Activated naive CD4-positive, alpha-beta T cell treated with Interleukin-2 at 50 U/mL for 16 hours (primary cell): Measurements from ENCODE around the gene RAPGEF4.
A peak's percentile ranks its signal among the peaks of the same experiment; 100 is the strongest.

Source experiments
- DNase-seq: peaks from one replicate; pipeline ENCODE4 v3.0.0-alpha.2; 2020

RAPGEF4 gene

GRCh38 chr2:172735582-172736423, at the start of gene RAPGEF4:
RAPGEF4 (plus strand) TSS chr2:172735845; CDS start chr2:172735984, 139 bp downstream.
- no peak for DNase-seq

- peak; percentile 25 for DNase-seq
These were observed 42.6 kb upstream of the RAPGEF4 start for GRCh38 chr2:172693037-172693436.

GRCh38 chr2:172693529-172694455, 41.9 kb upstream of the RAPGEF4 start:
- no peak for DNase-seq

- DNase-seq, result no peak
These were observed 38.3 kb upstream of the RAPGEF4 start for GRCh38 chr2:172697296-172697695.

DNA sequence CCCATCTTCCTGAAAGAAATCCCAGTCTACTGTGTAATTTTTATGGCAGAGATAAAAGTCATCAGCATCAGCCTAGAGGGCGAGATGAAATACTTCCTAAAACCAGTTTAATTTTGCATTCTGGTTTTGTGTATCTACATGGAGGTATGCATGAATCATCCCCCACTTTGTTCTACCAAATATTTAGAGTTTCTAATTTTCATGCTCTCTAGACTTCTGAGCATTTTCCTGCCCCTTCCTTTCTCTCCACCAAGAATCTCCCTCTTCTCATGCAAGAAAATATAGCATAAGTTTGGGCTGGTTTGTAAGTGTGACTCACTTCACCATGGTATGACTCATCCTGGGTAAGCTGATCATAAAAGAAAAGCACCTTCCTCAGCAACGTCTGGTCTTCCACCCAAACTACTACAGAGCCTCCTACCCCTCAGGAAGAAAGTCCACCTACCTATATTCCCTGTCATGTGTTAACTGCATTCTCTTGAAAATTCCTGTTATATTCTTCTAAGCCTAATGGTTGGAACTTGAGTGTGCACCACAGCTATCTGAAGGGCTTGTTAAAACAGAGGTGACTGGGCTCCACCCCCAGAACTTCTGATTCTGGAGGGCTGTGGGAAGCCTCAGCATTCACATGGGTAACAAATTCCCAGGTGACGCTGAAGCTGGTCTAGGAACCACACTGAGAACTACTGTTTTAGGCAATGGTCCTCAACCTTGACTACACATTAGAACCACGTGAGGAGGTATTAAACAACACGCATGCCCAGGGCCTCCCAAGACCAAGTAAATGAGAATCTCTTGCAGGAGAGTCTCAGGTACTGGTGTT, 37.4 kb upstream of the RAPGEF4 start:
- DNase-seq, result peak; percentile 2

DNA sequence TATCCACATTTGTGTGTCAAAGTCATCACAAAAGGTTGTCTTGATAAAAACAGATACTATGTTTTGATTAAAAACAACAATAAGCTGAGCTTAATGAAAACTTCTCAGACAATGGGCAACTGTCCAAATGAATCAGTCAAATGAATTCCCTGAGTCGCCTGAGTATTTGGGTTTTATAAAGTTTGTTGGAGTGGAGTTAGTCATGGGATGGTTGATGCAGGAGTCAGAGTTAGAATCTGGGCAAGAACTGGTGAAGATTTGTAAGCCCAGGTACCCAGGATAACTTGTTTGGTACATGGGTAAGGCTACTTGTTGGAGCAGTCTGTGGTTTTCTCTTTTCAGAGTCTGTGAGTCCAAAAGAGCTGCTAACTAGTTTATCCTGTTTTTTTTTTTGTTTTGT, 34.4 kb upstream of the RAPGEF4 start:
- no peak for DNase-seq

DNA sequence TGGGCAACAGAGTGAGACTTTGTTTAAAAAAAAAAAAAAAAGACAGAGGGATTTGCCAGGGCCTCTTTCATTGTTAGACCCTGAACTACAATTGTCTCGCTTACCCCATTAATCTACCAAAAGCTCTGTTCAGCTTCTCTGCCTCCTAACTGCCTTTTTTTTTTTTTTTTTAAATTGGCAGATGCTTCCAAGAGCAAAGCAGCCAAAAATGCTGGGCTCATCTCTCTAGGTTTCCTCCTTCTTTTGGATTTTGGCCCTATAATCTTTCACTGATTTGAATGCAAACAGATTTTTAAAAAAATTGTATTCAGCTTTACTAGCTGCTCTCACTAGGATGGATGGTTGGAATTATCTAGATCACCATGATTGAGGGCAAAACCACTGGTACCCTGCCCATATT, 33.2 kb upstream of the RAPGEF4 start:
- no peak for DNase-seq

DNA sequence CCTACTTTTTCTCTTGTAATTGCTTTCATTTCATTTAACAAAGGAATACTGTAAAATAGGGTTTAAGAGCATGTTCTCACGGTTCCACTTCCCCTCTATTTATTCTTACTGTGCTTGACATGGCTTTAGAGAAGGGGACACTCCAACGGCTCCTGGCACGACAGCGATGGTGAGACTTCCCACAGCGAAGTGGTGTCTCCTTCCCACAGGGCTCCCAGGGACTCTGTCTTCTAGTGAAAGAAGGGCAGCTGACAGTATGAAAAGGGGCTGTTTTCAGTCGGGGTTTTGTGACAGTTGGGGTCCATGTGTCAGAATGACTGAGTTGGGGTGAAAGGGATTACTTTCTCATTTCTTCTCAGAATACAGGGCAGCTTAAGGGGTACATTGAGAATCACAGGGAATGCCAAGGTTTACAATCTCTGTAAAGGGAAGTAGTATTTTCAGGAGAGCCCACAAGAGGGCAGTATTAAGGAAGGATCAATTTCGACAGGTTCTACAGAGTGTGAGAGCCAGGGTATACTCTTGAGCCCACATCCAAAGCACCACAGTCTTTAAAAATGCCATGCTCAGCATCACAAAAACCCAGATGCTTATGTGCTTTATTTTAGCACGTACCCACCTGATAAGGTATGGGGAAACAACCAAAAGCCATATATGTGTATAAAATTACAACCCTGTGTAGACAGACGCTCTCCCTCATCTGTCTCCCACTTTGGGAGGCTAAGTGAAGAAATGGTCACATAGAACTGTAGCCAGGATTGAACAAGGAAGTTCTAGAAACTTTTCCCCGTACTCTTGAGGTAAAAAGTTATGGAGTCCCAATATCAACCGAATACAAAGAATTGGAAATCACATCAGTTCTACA, 31.3 kb upstream of the RAPGEF4 start:
- no peak for DNase-seq

DNA sequence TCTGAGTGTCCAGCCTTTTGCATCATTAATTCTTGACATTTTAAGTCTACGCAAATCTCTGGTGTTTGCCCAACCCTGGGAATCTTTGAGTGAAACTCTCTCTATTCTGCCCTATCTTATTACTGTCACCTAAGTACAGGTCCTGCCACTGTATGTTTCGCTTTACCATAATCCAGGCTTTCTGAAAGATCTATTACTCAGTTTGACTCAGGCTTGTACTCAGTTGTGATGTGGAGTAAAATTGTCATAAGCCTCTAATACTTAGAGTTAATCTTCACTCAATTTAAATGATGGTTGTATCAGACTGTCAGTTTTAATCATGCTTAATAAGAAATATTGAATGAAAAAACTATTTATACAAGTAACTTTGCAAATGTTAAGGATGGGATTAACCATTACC, 30.3 kb upstream of the RAPGEF4 start:
- no peak for DNase-seq

GRCh38 chr2:172708247-172708646, 27.4 kb upstream of the RAPGEF4 start:
- DNase-seq, result no peak

DNA sequence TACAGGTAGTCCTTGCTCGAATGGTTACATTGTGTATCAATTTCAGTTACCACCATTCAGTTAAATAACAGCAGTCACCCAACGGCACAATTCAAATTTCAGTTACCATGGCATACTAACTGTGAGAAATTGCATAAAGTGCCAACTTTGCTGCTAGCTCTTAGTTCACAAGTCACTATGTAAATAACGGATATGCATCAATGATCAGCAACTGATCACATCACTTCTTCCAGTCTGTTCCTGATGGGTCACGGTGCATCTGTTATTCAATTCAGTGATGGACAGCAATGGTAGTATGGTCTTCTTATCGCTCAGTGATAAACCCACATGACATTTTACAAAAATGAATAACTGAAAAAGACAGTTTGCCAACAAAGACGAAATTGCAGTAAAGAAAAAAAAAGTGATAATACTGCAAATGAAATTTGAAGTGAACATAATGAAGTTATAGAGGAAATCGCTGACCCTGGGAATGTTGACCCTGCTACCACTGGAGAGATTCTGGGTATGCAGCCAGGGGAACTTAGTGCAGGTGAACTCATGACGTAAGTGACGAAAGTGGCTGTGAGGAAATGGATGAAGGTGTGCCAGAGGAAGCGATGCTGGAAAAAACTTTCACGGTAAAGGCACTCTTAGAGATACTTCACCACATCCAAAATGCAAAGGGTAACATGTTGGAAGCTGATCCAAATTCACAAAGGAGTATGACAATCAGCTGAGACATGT, 25.9 kb upstream of the RAPGEF4 start:
- DNase-seq, result no peak

- peak; percentile 23 for DNase-seq
These were observed 25.0 kb upstream of the RAPGEF4 start for GRCh38 chr2:172710584-172711047.

DNA sequence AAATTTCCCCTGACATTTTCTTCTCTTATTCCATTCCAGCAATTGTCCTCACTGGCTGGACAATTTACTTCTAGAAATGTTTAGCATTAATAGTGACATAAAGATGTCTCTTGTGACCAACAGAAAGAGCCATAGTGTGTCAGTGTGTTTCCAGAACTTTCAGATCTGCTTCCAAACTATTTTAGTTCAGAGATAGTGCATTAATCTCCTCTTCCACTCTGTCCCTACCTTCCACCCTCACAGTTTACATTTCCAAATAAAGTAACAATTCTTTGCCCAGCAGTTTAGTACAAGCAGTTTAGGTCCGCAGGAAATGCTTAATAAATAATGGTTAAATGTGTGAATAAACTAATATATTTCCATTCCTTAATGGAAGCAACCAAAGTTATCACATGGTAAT, 24.5 kb upstream of the RAPGEF4 start:
- no peak for DNase-seq

- no peak for DNase-seq
These were observed 23.4 kb upstream of the RAPGEF4 start for GRCh38 chr2:172712251-172712650.

GRCh38 chr2:172713365-172713875, 22.2 kb upstream of the RAPGEF4 start:
- no peak for DNase-seq

GRCh38 chr2:172722481-172722880, 13.2 kb upstream of the RAPGEF4 start:
- DNase-seq, result no peak

DNA sequence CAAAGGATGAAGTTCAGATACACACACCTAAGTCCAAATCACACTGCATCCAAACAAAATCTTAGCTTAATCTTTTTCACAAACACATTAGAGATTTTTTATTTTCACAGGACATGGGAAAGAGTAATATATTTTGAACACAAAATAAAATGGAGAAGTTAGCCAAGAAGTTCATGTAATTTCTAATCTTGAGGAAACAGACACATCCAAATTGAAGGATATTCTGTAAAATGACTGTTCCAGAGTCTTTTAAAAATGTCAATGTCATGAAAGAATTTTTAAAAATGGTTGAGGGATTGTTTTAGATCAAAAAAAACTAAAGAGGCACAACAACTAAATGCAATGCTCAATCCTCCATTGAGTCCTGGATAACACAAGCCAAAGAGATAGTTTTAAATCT, 12.4 kb upstream of the RAPGEF4 start:
- DNase-seq, result no peak

- no peak for DNase-seq
These were observed 10.9 kb upstream of the RAPGEF4 start for GRCh38 chr2:172724724-172725123.

DNA sequence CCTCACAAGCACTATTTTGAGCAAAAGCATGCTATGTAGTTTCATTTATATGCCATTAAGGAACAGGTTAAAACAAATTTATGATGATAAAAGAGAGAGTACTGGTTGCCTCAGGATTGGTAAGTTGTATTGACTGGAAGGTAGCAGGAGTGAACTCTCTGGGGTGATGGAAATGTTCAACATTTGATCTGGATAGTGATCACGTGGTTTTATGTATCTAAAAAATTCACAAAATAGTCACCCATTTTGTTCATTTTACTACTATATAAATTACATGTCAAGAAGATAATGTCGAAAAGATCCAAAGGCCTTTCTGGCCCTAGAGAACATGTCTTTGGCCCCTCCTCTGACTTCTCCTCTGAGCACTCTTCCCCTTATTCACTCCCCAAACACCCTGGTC, 10.4 kb upstream of the RAPGEF4 start:
- DNase-seq, result no peak

DNA sequence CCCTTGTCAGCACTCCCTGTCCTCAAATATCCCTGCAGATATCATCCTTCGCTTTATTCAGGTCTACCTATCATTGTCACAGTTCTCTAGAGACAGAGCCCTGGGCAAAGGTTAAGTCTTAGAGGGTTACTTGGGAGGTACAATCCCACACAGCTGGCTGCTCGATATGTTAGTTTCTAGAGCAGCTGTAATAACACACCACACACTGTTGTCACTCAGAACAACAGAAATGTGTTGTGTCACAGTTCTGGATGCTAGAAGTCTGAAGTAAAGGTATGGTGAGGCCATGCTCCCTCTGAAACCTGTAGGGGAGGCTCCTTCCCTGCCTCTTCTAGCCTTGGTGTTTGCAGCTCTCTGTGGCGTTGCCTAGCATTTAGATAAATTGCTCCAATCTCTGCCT, 9.9 kb upstream of the RAPGEF4 start:
- no peak for DNase-seq

DNA sequence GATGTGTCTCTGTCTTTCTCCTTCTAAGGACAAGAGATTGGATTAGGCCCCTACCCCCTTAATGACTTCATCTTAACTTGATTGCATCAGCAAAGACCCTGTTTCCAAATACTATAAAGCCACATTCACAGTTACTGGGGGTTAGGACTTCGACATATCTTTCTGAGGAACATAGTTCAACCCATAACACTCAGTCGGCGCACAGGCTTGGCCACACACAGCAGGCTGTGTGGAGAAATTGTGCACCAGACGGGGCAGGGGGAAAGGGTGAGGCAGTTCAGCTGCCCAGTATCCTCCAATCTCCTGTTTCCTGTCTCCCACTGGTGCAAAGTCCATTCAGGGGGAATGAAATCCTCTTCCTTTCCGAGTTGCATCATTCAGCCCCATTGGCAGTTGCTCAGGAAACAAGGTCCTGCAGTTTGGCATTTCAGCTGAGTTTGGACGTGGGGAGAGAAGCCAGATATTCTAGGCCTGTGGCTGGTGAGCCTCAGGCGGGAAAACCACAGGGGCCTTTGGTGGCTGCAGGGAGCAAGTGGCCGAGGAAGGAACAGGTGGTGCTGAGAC, 9.4 kb upstream of the RAPGEF4 start:
- no peak for DNase-seq
